Lung (tissue), 12 donors: ENCODE data around the gene TOGARAM2. TPM values are rescaled to one million over a fixed set of nuclear protein-coding genes. Genes with fewer than 3 reads are reported as not detected.
A peak's percentile ranks its signal among the peaks of the same experiment; 100 is the strongest.
"Not testable (repeated sequence)": the region's sequence is repeated elsewhere in the genome, so short reads cannot be mapped to it uniquely, and the experiment has no call there.

Source experiments
- ATAC-seq: fragments of 200-7000 bp; cut with Tn5 transposase; one replicate; pipeline ENCODE4 v1.9.1; 2020; ENCODE audit warnings: moderate number of reproducible peaks; ENCODE audit not compliant: insufficient read depth, low FRiP score
- DNase-seq, 3 donors: peaks; one replicate each; pipeline ENCODE4 v3.0.0-alpha.2; 2013 to 2017
- H3K27ac ChIP-seq, 2 donors: one replicate each; pipeline ENCODE4 v1.5.1; 2013; ENCODE audit warnings: mild to moderate bottlenecking in 2 of 2, moderate library complexity in 2 of 2, control low read depth in 1 of 2, inconsistent platforms in 1 of 2, low read depth in 1 of 2, low read length in 1 of 2
- H3K27me3 ChIP-seq, 3 donors: one replicate each; pipeline ENCODE4 v1.5.1; 2013; ENCODE audit warnings: low read length in 2 of 3; ENCODE audit not compliant: control insufficient read depth in 3 of 3, insufficient read depth in 3 of 3
- H3K36me3 ChIP-seq, 4 donors: one replicate each; pipeline ENCODE4 v1.5.1; 2013; ENCODE audit warnings: low read length in 4 of 4, mild to moderate bottlenecking in 1 of 4, moderate library complexity in 1 of 4; ENCODE audit not compliant: control insufficient read depth in 4 of 4, insufficient read depth in 4 of 4
- H3K4me1 ChIP-seq, 5 donors: one replicate each; pipeline ENCODE4 v1.5.1; 2013; ENCODE audit warnings: low read length in 5 of 5, mild to moderate bottlenecking in 2 of 5, moderate library complexity in 1 of 5; ENCODE audit not compliant: control insufficient read depth in 5 of 5, insufficient read depth in 5 of 5
- H3K4me3 ChIP-seq: one replicate; pipeline ENCODE4 v1.5.1; 2013; ENCODE audit warnings: mild to moderate bottlenecking, control low read depth, moderate library complexity
- H3K9ac ChIP-seq, 2 donors: one replicate each; pipeline ENCODE4 v1.5.1; 2013; ENCODE audit warnings: low read length in 2 of 2, control low read depth in 1 of 2; ENCODE audit not compliant: insufficient read depth in 1 of 2
- H3K9me3 ChIP-seq, 4 donors: one replicate each; pipeline ENCODE4 v1.5.1; 2013; ENCODE audit warnings: low read length in 3 of 4, mild to moderate bottlenecking in 1 of 4, moderate library complexity in 1 of 4; ENCODE audit not compliant: control insufficient read depth in 4 of 4, insufficient read depth in 3 of 4
- CTCF ChIP-seq: IDR thresholded peaks from 2 replicates; pipeline ENCODE4 v1.5.1; 2012; ENCODE audit warnings: mild to moderate bottlenecking; ENCODE audit errors: control extremely low read depth, extremely low read depth
- WGBS, 2 donors: extraction: QIAGEN DNeasy Blood & Tissue Kit; methylation state at CpG; one replicate each; pipeline ENCODE4 v1.1.7; 2013; 5-methylcytosine and 5-hydroxymethylcytosine counted together
- polyA plus RNA-seq, 2 donors: library from polyadenylated mRNA; stranded (reverse); fragments of 200-250 nt; gene quantifications; one replicate each; pipeline ENCODE4 v1.2.1, GENCODE V29; 2013
- total RNA-seq, 2 donors: library from RNA; depleted of rRNA in 1 of 2; stranded (reverse); fragments of >200 nt in 1 of 2; gene quantifications; one replicate each; pipeline ENCODE4 v1.2.1, GENCODE V29; 2014 to 2021
- donor health status: control.
- donor health status: control.
- donor health status: Bipolar disorder and iron deficiency.
- donor health status: healthy.
- donor health status: DM: yes; HTN: yes; CAD: no.

TOGARAM2 gene
- total and polyA plus RNA-seq, 4 donors, result 7.0 to 19.8 (median 8.6) TPM

DNA sequence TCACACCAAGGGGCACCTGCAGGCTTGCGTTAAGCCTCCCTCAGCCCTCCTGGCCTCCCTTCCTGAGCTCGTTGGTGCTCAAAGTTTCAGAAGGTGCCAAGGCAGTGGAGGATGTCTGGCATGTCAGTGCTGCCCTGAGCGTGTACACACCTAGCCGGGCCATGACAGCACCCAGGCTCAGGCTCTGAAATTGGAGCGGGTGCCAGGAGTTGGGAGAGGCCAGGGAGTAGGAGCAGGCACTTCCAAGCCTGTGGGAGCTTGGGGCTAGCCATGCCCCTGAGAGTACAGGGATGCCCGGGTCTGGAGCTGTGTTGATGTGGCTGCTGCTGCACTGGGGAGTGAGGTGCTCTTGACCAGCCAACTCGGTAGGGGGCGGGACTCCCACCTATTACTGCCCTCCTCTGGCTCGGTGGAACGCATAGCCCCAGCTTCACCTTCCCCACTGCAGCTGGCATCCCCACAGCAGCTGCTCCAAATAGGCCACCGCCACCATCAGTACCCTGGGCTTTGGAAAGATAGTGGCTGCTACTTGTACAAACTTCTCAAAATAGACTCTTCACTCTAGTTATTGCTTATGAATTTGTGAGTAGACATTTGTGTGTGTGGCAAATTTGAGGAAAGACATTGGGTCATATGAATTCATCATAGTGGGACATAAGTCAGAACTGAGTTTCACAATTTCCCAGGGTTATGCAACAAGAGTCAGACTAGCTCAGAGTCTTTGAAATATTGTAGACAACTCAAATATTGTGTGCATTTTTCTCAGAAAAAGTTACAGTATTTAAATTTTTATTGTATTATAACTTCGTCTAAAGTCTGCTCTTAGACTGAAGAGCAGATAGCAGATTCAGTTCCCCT, 100.0 kb downstream of the TOGARAM2 start:
- WGBS, 2 donors, result 84 to 87% methylated on average over 11 to 12 of the region's 12 CpGs
- ATAC-seq, result no peak
- H3K9ac ChIP-seq, result no peak overlapping the region
- H3K36me3 ChIP-seq, result no peaks in the 10 kb centered on the region
- H3K27ac ChIP-seq, result peak overlapping the region in 1 of 2 donors; percentile 7
- no peak for TF ChIP-seq CTCF
- no peak overlapping the region for H3K4me3 ChIP-seq
- no peaks in the 10 kb centered on the region for H3K27me3 ChIP-seq
- DNase-seq, result no peak
- H3K9me3 ChIP-seq, result peaks cover 0 to 19% (median 3%) of the 10 kb centered on the region in 4 donors
- H3K4me1 ChIP-seq, result peaks cover 0 to 4% (median 0%) of the 10 kb centered on the region in 5 donors

GRCh38 chr2:29082804-29083495, 101.9 kb downstream of the TOGARAM2 start:
- no peak for DNase-seq
- Histone ChIP-seq H3K9me3 (peaks cover 0 to 16% (median 3%) of the 10 kb centered on the region in 4 donors), H3K27me3 (no peaks in the 10 kb centered on the region), H3K9ac (no peak overlapping the region), H3K36me3 (no peaks in the 10 kb centered on the region), H3K27ac (no peak overlapping the region), H3K4me1 (no peaks in the 10 kb centered on the region), H3K4me3 (no peak overlapping the region)
- TF ChIP-seq CTCF, result no peak
- no peak for ATAC-seq
- WGBS, 2 donors, result 90 to 93% methylated on average over 5 of the region's 5 CpGs

GRCh38 chr2:29084554-29084953, 103.5 kb downstream of the TOGARAM2 start:
- no peaks in the 10 kb centered on the region for H3K36me3 ChIP-seq
- ATAC-seq, result no peak

GRCh38 chr2:29090311-29090710, 109.2 kb downstream of the TOGARAM2 start:
- not testable (repeated sequence) for H3K9me3 ChIP-seq, H3K27ac ChIP-seq, ATAC-seq, H3K4me3 ChIP-seq, H3K27me3 ChIP-seq, H3K9ac ChIP-seq, H3K36me3 ChIP-seq, DNase-seq, H3K4me1 ChIP-seq
- WGBS, 2 donors, result 89 to 93% methylated on average over 7 of the region's 7 CpGs

More at GRCh38 chr2:29084554-29084953, 103.5 kb downstream of the TOGARAM2 start:
- WGBS, 2 donors, result 94 to 100% methylated on average over 1 of the region's 1 CpG
- Histone ChIP-seq H3K9ac (no peak overlapping the region), H3K4me1 (no peaks in the 10 kb centered on the region), H3K4me3 (no peak overlapping the region), H3K9me3 (peaks cover 0 to 14% (median 3%) of the 10 kb centered on the region in 4 donors), H3K27ac (no peak overlapping the region), H3K27me3 (no peaks in the 10 kb centered on the region)
- TF ChIP-seq CTCF, result no peak
- no peak for DNase-seq
